ENCODE data around the gene INO80D. TPM values are rescaled to one million over a fixed set of nuclear protein-coding genes. Genes with fewer than 3 reads are reported as not detected.

Gene INO80D
- total and polyA plus RNA-seq, 2 of the 8 experiments (the other 6 are each of a cell fraction or from before 2014, with no cell fraction given): 6.2 to 37.4 TPM

- Histone ChIP-seq H3K56ac (replicated peaks; ENCODE audit: insufficient read length, low read depth, low read length) (no peak overlapping the region), H3K27ac (ENCODE audit: low read depth, low read length) (no peak overlapping the region), H3K9me3 (ENCODE audit: insufficient read depth in 2 of 2, low read depth in 1 of 2, low read length in 1 of 2) (no peaks in the 10 kb centered on the region), H4K8ac (ENCODE audit: extremely low read depth, insufficient read depth, low read length) (no peak overlapping the region), H3K4me3 (ENCODE audit: extremely low read depth in 1 of 4, insufficient read depth in 2 of 4, low read depth in 3 of 4, low read length in 4 of 4) (no peak overlapping the region), H4K91ac (replicated peaks; ENCODE audit: insufficient read length, low read length) (no peak overlapping the region), H4K20me1 (replicated peaks in 1 of 2; ENCODE audit: control insufficient read depth in 1 of 2, insufficient read depth in 2 of 2, low read length in 2 of 2) (peaks cover 0 to 1% of the 10 kb centered on the region in 2 experiments), H3K27me3 (replicated peaks in 1 of 4; ENCODE audit: control insufficient read depth in 3 of 4, extremely low read depth in 1 of 4, insufficient read depth in 3 of 4, low read length in 3 of 4) (no peaks in the 10 kb centered on the region), H3K23me2 (ENCODE audit: low read depth, low read length) (no peaks in the 10 kb centered on the region; the same call in 1 of the 2 replicates), H3K79me1 (ENCODE audit: low read depth, low read length) (no peaks in the 10 kb centered on the region), H3K23ac (ENCODE audit: insufficient read length) (no peak overlapping the region), H2BK120ac (replicated peaks; ENCODE audit: low read depth, low read length) (no peak overlapping the region), H3K4me1 (replicated peaks in 1 of 4; ENCODE audit: control insufficient read depth in 3 of 4, insufficient read depth in 4 of 4, low read length in 3 of 4) (peaks cover 0 to 5% (median 3%) of the 10 kb centered on the region in 4 experiments; a peak in 5 of 7 replicates), H3K9ac (replicated peaks in 1 of 4; ENCODE audit: extremely low read depth in 1 of 4, low read depth in 3 of 4, low read length in 3 of 4) (no peak overlapping the region), H4K5ac (ENCODE audit: insufficient read length, low read depth, low read length) (no peak overlapping the region), H2BK12ac (ENCODE audit: low read depth, low read length) (0 out of 2 replicates have a peak overlapping the region, but pooled peaks have one; percentile 22), H2BK20ac (ENCODE audit: low read length) (no peak overlapping the region), H3K79me2 (ENCODE audit: control insufficient read depth in 1 of 2, insufficient read depth in 2 of 2, low read length in 2 of 2) (no peaks in the 10 kb centered on the region), H3K18ac (ENCODE audit: extremely low read depth, low read length) (no peak overlapping the region), H2AK5ac (ENCODE audit: low read depth, low read length) (no peak overlapping the region), H3K14ac (ENCODE audit: insufficient read length) (no peak overlapping the region), H2BK5ac (ENCODE audit: low read depth, low read length) (no peak overlapping the region), H3K4ac (replicated peaks; ENCODE audit: insufficient read length, low read depth, low read length) (no peak overlapping the region), H3K4me2 (ENCODE audit: insufficient read depth in 1 of 2, low read depth in 2 of 2, low read length in 2 of 2) (no peak overlapping the region), H3K36me3 (ENCODE audit: control insufficient read depth in 2 of 4, insufficient read depth in 4 of 4, low read length in 3 of 4) (0 out of 8 replicates have a peak, but pooled peaks cover 0 to 2% (median 0%) of the 10 kb centered on the region in 4 experiments), H2AFZ (ENCODE audit: low read length) (no peak overlapping the region), H2BK15ac (ENCODE audit: low read length) (0 out of 2 replicates have a peak overlapping the region, but pooled peaks have one; percentile 29)
- POLR2A ChIA-PET (ENCODE audit: partially characterized antibody): no interaction called here
- WGBS, 2 experiments (ENCODE audit: extremely low coverage in 1 of 2, insufficient coverage in 1 of 2, insufficient read length in 1 of 2, insufficient replicate concordance in 2 of 2, low coverage in 1 of 2, low lambda C conversion rate in 2 of 2, missing lambda C conversion rate in 1 of 2): 83% methylated on average over 8 of the region's 8 CpGs; no CpG with 5 or more reads in 1 of the 2 experiments
- TF ChIP-seq EZH2 (IDR thresholded peaks at IDR 0.05; ENCODE audit: low read depth, low read length, severe bottlenecking): no peak
- TF ChIP-seq YY1 (IDR thresholded peaks at IDR 0.05; ENCODE audit: low read depth, low read length): no peak
- TF ChIP-seq ZNF274 (IDR thresholded peaks at IDR 0.05; ENCODE audit: borderline replicate concordance, extremely low read depth, low read length): no peak
- TF ChIP-seq EGR1 (IDR thresholded peaks at IDR 0.05; ENCODE audit: borderline replicate concordance, low read depth, low read length): no peak
- no peak for TF ChIP-seq TBP (IDR thresholded peaks at IDR 0.05; ENCODE audit: low read depth, low read length)
- CTCF ChIA-PET (ENCODE audit: partially characterized antibody): interaction anchor here (0.7 kb wide), 1 partner anchor 18 kb away, joined by 3 read pairs; no protein-coding TSS in a partner anchor
- DNase-seq (ENCODE audit: low read depth in 1 of 2, low spot score in 2 of 2): no peak
- no peak for FAIRE-seq
Measured at GRCh38 chr2:205964111-205964761, 121.7 kb downstream of the INO80D start.

Measured in H1 (cell line).